PC-3 (cell line): ENCODE results near the gene ENTREP1.

Experiments
- CTCF ChIP-seq: fragments of 300-600 bp; sonication (generic); conservative IDR thresholded peaks from 2 replicates; pipeline ENCODE4 v1.5.1; 2017; ENCODE audit warnings: antibody characterized with exemption, low read depth, mild to moderate bottlenecking, low read length
- EZH2phosphoT487 ChIP-seq: fragments of 300-600 bp; sonication (generic); IDR thresholded peaks from 2 replicates; pipeline ENCODE4 v1.6.1; 2018; ENCODE audit warnings: mild to moderate bottlenecking, antibody characterized with exemption, low read length, borderline replicate concordance

GRCh38 chr9:69332067-69332685, 7.2 kb downstream of the ENTREP1 start:
- TF ChIP-seq CTCF (no peak), EZH2phosphoT487 (no peak)
